Fibroblast of the conjunctiva (primary cell): Measurements from ENCODE around the gene DGUOK.
"Not testable (repeated sequence)": the region's sequence is repeated elsewhere in the genome, so short reads cannot be mapped to it uniquely, and the experiment has no call there.

Experiments used
- DNase-seq: peaks from one replicate; pipeline ENCODE4 v3.0.0-alpha.2; 2010; ENCODE audit warnings: low read depth

DGUOK gene

DNA sequence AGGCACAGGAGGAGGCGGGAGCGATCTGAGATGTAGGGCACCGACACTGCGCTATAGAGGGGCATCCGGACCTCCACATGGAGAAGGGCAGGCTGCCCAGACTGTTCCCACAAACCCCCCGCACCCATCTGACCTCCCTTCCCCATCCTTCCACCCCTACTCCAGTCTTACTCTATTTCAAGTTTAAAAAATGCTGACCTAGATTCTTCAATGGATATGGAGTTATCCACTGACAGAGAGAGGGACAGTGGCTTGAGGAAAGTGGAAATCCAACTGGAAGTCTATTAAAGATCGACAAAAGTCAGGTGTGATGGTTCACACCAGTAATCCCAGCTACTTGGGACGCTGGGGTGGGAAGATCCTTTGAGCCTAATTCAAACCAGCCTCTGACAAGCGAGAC lies 5.1 kb upstream of the DGUOK start:
- DNase-seq = no peak

GRCh38 chr2:73922681-73923080 lies 4.0 kb upstream of the DGUOK start:
- DNase-seq = no peak

DNA sequence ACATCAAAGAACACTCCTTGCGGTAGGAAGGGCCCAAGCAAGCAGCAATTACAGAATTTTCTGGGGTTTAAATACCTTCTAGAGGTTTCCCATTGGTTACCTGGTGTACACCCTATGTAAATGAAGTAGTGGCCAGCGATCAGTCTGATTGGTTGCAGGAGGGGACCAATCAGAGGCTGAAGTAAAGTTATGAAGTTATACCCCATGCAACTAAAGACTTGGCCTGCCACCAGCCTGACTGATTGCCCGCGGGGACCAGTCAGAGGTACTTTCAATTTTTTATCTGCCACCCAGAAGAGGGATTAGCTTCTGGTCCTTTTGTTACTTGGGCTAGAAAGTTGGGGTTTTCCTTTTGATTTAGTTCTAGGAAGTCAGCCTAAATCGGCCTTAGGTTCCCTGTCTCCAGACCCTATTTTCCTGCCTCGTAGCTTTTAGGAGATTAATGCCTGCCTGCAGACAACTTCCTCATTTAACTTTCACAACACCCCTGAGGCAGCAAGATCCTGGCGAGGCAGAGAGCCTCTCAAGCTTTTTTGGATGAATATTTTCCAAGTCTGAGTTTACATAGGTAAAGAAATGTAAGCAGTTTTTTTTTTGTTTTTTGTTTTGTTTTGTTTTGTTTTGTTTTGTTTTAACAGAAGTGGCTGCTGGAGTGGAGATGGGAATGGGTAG lies 1.5 kb upstream of the DGUOK start:
- no peak for DNase-seq

DNA sequence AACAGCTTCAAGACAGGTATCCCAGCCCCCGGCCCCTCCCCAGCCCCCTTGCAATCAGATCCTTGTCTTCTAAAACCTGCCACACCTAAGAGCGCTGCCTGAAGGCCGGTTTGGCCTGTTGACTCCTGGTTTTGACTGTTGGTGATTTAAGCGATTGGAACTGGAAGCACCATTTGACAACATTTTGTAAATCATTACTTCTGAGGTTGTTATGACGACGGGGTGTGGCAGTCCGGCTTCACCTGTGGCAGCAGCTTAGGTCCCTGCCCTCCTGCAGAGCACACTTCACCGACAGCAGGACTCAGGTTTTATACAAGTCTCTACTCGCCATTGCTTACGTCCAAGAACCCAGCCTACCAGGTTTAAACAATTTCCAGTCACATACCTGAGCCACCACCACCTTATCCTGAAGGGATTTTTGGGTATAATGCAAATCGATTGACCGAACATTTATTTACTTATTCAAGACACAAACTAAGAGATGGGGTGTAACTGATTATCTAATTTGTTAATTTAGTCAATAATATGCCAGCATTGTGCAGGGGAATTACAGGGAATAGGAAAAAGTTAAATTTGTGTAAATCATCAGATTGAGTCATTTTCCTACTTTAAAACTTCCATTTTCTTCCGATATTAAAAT lies 707 bp upstream of the DGUOK start:
- DNase-seq = no peak

GRCh38 chr2:73927344-73927743 lies 664 bp downstream of the DGUOK start:
- DNase-seq = no peak

GRCh38 chr2:73928963-73929347 lies 2.3 kb downstream of the DGUOK start:
- no peak for DNase-seq

GRCh38 chr2:73930386-73930785 lies 3.7 kb downstream of the DGUOK start:
- DNase-seq = no peak

DNA sequence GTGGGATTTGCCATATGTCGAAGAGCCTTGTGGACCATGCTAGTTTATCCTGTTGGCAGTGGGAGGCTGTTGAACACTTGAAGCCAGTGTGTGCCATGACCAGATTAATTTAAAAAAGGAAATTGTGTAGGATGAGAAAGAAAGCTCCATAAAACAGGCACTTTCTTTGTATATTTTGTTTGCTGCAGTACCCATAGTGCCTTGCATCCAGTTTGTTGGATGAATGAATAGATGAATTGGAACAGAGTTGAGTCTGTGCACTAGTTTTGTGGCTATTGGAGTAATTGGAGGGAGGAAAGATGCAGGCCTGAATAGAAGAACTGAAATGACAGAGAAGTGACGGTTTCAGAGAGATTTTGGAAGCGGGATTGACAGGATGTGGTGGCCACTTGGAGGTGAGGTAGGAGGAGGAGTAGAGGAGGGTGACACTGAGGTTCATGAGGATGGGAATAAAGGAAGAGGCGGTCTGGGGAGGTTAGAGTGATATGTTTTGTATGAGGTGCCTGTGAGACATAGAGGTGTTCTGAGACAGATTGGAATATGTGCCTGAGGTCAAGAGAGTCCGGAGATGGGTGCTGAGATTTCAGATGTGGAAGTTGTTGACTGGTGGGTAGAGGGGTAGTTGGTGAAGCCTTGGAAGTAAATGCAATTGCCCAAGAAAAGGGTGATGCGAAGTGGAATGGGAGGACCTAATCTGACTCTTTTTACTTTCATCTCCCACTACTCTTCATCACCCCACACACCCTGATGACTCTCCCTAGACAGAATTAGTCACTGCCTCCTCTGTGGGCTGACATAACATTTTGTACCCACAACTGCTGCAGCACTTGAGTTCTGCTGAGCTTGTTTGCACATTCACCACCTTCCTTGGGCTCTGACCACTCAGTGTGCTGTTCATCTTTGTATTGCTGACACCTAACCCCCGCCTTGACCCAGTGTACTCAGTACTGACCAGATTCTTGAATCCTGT lies 5.1 kb downstream of the DGUOK start:
- no peak for DNase-seq

DNA sequence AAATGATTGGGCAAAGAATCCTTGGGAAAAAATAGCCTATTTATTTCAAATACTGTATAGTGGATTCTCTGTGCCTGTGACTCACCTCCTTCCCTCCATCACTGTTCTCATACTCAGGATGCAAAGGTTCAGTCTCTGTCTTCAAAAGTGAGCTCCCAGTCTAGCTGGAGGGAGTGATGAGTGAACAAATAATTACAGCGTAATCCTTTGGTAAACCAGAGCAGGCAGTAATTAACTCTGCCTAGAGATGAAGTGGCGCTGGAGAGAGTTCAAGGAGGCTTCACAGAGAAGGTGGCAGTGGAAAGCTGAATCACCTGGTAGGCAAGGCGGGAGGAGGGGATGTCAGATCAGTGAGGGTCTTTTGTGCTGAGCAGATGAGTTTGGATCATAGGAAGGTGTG lies 6.5 kb downstream of the DGUOK start:
- no peak for DNase-seq

GRCh38 chr2:73935641-73936040 lies 9.0 kb downstream of the DGUOK start:
- no peak for DNase-seq

GRCh38 chr2:73937103-73937885 lies 10.6 kb downstream of the DGUOK start:
- DNase-seq = no peak

DNA sequence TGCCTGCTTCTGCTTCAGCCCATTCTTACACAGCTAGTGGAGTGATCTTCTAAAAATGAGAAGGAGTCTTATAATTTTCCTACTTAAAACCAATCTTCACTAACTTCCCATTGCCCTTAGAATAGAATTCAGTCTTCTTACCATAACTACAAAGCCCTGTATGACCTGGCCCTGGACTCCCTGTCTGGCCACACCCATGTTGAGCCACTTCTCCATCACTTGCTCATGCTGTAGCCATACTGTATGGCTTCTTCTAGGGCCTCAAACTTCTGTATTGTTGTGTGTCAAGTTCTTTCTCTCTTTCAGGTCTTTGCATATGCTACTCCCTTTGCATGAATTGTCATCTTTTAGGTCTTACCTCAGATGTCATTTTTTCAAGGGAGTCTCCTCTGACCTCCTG lies 11.2 kb downstream of the DGUOK start:
- DNase-seq = no peak

- DNase-seq = no peak
Measured at GRCh38 chr2:73938718-73939352, 12.2 kb downstream of the DGUOK start.

- peak; percentile 12 for DNase-seq
Measured at GRCh38 chr2:73939419-73939818, 12.7 kb downstream of the DGUOK start.

DNA sequence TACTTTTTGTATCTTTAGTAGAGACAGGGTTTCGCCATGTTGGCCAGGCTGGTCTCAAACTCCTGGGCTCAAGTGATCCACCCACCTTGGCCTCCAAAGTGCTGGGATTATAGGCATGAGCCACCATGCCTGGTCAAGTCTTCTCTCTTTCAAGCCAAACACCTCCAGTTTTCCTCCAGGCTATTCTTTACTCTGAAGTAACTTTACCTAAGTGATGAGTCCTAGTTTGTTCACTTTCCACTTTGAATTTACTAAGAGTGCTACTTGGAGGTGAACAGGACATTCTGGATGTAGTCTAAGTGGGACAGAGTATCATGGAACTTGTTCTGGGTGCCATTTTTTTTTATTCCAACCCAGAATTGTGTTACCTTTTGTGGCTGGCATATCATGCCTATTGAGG lies 13.4 kb downstream of the DGUOK start:
- DNase-seq = not testable (repeated sequence)

GRCh38 chr2:73942664-73943063 lies 16.0 kb downstream of the DGUOK start:
- DNase-seq = no peak

DNA sequence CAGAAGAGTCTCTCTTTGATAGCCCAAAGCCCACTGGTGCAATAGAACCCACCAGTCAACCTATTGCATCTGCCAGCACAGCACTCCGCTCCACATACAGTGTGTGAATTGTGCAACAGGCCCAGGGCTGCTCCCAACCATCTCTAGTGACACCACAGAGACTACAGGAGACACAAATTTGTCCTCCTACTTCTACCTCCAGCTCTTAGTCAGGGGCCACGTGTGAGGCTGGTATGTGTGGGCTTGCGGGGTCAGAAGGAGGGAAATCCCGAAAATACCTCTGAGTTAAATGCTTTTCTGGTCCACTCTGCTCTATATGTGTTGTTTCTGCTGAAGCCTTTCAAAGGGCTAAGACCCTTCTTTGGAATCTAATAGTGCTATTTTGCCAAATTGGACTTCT lies 18.0 kb downstream of the DGUOK start:
- no peak for DNase-seq

DNA sequence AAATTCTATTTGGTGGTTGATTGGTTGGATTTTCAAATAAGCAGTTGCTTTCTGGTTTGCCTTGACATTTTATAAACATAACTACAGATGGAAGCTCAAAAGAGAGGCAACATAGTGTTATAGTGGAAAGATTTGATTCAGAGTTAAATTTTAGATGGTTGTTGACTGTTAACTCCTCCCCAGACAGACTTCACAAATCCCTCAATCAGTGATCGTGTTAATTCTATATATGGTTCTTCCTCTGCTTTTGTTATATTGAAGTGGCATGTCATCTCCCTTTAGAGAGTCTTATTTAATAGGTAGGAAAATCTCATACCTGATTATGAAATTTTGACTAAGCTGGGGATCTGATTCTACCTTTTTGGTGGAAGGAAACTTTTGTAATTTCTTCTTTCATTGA lies 19.5 kb downstream of the DGUOK start:
- no peak for DNase-seq

GRCh38 chr2:73946666-73947065 lies 20.0 kb downstream of the DGUOK start:
- no peak for DNase-seq

- no peak for DNase-seq
Measured at GRCh38 chr2:73947412-73948018, 20.8 kb downstream of the DGUOK start.

DNA sequence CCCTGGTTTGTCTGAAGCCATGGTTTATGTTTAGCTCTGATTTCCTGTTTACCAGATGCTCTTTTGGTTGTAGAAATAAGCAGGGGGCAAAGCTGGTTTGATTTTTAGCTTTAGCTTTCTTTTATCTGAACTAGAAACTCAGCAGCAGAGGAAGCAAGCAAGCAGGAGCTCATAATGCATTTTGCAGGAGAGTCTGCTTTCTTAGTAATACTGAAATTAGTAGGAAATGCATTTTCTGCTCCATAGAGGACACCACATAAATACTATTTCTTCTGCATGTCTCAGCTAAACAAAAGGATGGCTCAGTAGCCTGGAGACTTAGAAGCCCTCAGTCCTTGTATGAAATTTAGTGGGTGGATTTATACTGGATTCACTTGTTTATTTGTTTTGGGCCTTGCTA lies 23.1 kb downstream of the DGUOK start:
- no peak for DNase-seq
